Keratinocyte (primary cell): ENCODE results near the gene GNAL. TPM values are rescaled to one million over a fixed set of nuclear protein-coding genes. Genes with fewer than 3 reads are reported as not detected.

Experiments
- DNase-seq: peaks from one replicate; pipeline ENCODE4 v3.0.0-alpha.2; 2011; ENCODE audit warnings: low read depth, missing footprints, low spot score
- FAIRE-seq: peaks from 2 replicates; lab custom pipeline; 2011; peaks lifted over from hg19 to GRCh38; lab: Jason Lieb, UNC
- H2AFZ ChIP-seq: 2 replicates; pipeline ENCODE4 v1.6.0; 2012; ENCODE audit warnings: low read length, control low read depth, inconsistent platforms; ENCODE audit not compliant: control insufficient read depth
- H3K27ac ChIP-seq: 2 replicates; pipeline ENCODE4 v1.5.1; 2011; ENCODE audit warnings: low read length; ENCODE audit not compliant: control insufficient read depth, insufficient read depth
- H3K27me3 ChIP-seq: 3 replicates; pipeline ENCODE4 v1.6.0; 2011; ENCODE audit warnings: low read length; ENCODE audit not compliant: control insufficient read depth, insufficient read depth; ENCODE audit errors: extremely low read depth
- H3K36me3 ChIP-seq, 2 experiments: 2 replicates in 1 of 2; 3 replicates in 1 of 2; pipeline ENCODE4 v1.5.1; 2011; ENCODE audit warnings: low read length in 2 of 2, mild to moderate bottlenecking in 1 of 2; ENCODE audit not compliant: control insufficient read depth in 2 of 2, insufficient read depth in 2 of 2; ENCODE audit errors: extremely low read depth in 1 of 2
- H3K4me1 ChIP-seq: 3 replicates; pipeline ENCODE4 v1.5.1; 2011; ENCODE audit warnings: low read length; ENCODE audit not compliant: control insufficient read depth, insufficient read depth; ENCODE audit errors: extremely low read depth
- H3K4me2 ChIP-seq: 3 replicates; pipeline ENCODE4 v1.6.0; 2011; ENCODE audit warnings: low read depth, low read length; ENCODE audit not compliant: control insufficient read depth, insufficient read depth; ENCODE audit errors: extremely low read depth
- H3K4me3 ChIP-seq, 3 experiments: fragments of 200-600 bp in 1 of 3; sonication (generic) in 1 of 3; 2 replicates in 2 of 3; 3 replicates in 1 of 3; pipeline ENCODE4 v1.5.1; 2011 to 2016; ENCODE audit warnings: low read length in 3 of 3, mild to moderate bottlenecking in 3 of 3, control low read depth in 2 of 3, inconsistent platforms in 1 of 3, low read depth in 1 of 3, mixed read lengths in 1 of 3, mixed run types in 1 of 3, moderate library complexity in 1 of 3; ENCODE audit not compliant: control insufficient read depth in 2 of 3, insufficient read depth in 2 of 3; ENCODE audit errors: extremely low read depth in 1 of 3
- H3K79me2 ChIP-seq: 2 replicates; pipeline ENCODE4 v1.6.0; 2012; ENCODE audit warnings: low read length; ENCODE audit not compliant: control insufficient read depth, insufficient read depth
- H3K9ac ChIP-seq: 3 replicates; pipeline ENCODE4 v1.6.0; 2011; ENCODE audit warnings: low read length; ENCODE audit not compliant: control insufficient read depth, insufficient read depth; ENCODE audit errors: extremely low read depth
- H3K9me1 ChIP-seq: 3 replicates; pipeline ENCODE4 v1.6.0; 2011; ENCODE audit warnings: low read length; ENCODE audit not compliant: control insufficient read depth, insufficient read depth; ENCODE audit errors: extremely low read depth
- H3K9me3 ChIP-seq: 2 replicates; pipeline ENCODE4 v1.5.1; 2012; ENCODE audit warnings: low read depth, low read length; ENCODE audit not compliant: control insufficient read depth
- H4K20me1 ChIP-seq: 3 replicates; pipeline ENCODE4 v1.6.0; 2011; ENCODE audit warnings: low read length; ENCODE audit not compliant: control insufficient read depth, insufficient read depth; ENCODE audit errors: extremely low read depth
- EZH2 ChIP-seq: IDR thresholded peaks from one replicate; pipeline ENCODE4 v1.6.1; 2012; ENCODE audit warnings: inconsistent platforms, mild to moderate bottlenecking, low read length, moderate library complexity
- dilution Hi-C: fragments of 300-500 bp; cut with MboI; formaldehyde crosslinking; loops from one replicate; pipeline ENCODE4 v1.7.0; 2020; ENCODE audit warnings: low sequenced_read_pairs; ENCODE audit not compliant: extremely low pct_ligation_motif_present
- polyA plus RNA-seq, 5 experiments: library from polyadenylated mRNA; depleted of rRNA in 3 of 5; stranded (reverse) in 3 of 5; stranded (forward) in 1 of 5; unstranded in 1 of 5; fragments of >200 nt; gene quantifications; 1 replicate in 1 of 5; 2 replicates in 3 of 5; 3 replicates in 1 of 5; pipeline versions ENCODE4 v1.2.1 to v1.2.3, GENCODE V29; 2011 to 2012; ENCODE audit warnings: missing spikeins in 2 of 5, low read depth in 1 of 5, low replicate concordance in 1 of 5
- TF ChIP-seq, protein P1 (sequence below), 3 experiments: IDR thresholded peaks in 1 of 3; conservative IDR thresholded peaks in 1 of 3; optimal IDR thresholded peaks in 1 of 3; 2 replicates in 2 of 3; 3 replicates in 1 of 3; pipeline versions ENCODE3 to v1.5.1; 2011; ENCODE audit warnings: low read length in 3 of 3, mild to moderate bottlenecking in 3 of 3, moderate library complexity in 2 of 3, control low read depth in 1 of 3, inconsistent platforms in 1 of 3; ENCODE audit not compliant: insufficient read depth in 2 of 3; ENCODE audit errors: extremely low read depth in 1 of 3

GNAL gene
- polyA plus RNA-seq, 1 donor (not counting 4 experiments of a cell fraction or from before 2014, with no cell fraction given): 30.0 TPM

DNA sequence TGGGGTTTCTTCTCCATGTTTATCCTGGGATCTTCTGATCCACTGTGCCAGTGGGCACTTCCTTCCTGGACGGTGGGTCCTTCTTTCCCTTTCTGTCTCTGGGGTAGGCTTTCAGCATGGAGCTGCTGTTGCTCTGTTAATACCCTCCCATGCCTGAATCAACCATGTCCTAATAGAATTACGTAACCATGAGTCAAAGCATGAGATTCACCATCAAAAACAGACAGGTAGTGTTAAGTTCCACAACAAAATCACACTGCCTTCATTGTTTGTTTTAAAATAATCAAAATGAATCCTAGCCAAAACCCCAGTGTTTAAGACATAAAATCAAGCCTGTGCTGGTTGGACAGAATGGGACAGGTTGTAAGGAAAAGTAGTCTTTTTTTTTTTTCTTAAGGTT lies 37.5 kb downstream of the GNAL start:
- H3K27ac ChIP-seq: peak overlapping the region; percentile 30
- no peaks in the 10 kb centered on the region for H3K79me2 ChIP-seq
- no peak overlapping the region for H2AFZ ChIP-seq
- H3K27me3 ChIP-seq: no peaks in the 10 kb centered on the region
- H3K4me3 ChIP-seq: no peak overlapping the region
- H3K9me3 ChIP-seq: no peaks in the 10 kb centered on the region
- dilution Hi-C loops: no loop called here
- DNase-seq (peak; percentile 1), FAIRE-seq (peak; percentile 9)
- H3K9me1 ChIP-seq: no peaks in the 10 kb centered on the region
- no peaks in the 10 kb centered on the region for H3K36me3 ChIP-seq
- TF ChIP-seq, protein P1, sequence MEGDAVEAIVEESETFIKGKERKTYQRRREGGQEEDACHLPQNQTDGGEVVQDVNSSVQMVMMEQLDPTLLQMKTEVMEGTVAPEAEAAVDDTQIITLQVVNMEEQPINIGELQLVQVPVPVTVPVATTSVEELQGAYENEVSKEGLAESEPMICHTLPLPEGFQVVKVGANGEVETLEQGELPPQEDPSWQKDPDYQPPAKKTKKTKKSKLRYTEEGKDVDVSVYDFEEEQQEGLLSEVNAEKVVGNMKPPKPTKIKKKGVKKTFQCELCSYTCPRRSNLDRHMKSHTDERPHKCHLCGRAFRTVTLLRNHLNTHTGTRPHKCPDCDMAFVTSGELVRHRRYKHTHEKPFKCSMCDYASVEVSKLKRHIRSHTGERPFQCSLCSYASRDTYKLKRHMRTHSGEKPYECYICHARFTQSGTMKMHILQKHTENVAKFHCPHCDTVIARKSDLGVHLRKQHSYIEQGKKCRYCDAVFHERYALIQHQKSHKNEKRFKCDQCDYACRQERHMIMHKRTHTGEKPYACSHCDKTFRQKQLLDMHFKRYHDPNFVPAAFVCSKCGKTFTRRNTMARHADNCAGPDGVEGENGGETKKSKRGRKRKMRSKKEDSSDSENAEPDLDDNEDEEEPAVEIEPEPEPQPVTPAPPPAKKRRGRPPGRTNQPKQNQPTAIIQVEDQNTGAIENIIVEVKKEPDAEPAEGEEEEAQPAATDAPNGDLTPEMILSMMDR (optimal IDR thresholded peaks at IDR 0.05 in 1 of 3, IDR thresholded peaks at IDR 0.05 in 1 of 3, conservative IDR thresholded peaks at IDR 0.05 in 1 of 3; ENCODE audit: extremely low read depth in 1 of 3, insufficient read depth in 2 of 3, low read length in 3 of 3): no peak
- TF ChIP-seq EZH2: no peak
- H4K20me1 ChIP-seq: no peaks in the 10 kb centered on the region
- no peak overlapping the region for H3K9ac ChIP-seq
- peaks cover 18% of the 10 kb centered on the region for H3K4me1 ChIP-seq
- peak overlapping the region; percentile 11 for H3K4me2 ChIP-seq

GRCh38 chr18:11728249-11728648 lies 39.2 kb downstream of the GNAL start:
- dilution Hi-C loops: no loop called here
- Histone ChIP-seq H3K36me3 (no peaks in the 10 kb centered on the region), H3K79me2 (no peaks in the 10 kb centered on the region), H3K9ac (no peak overlapping the region), H3K27me3 (no peaks in the 10 kb centered on the region), H3K9me1 (no peaks in the 10 kb centered on the region), H3K4me2 (no peak overlapping the region), H3K9me3 (no peaks in the 10 kb centered on the region), H3K4me3 (no peak overlapping the region), H3K27ac (no peak overlapping the region), H3K4me1 (peaks cover 20% of the 10 kb centered on the region), H2AFZ (no peak overlapping the region), H4K20me1 (no peaks in the 10 kb centered on the region)
- DNase-seq (no peak), FAIRE-seq (peak; percentile 26)
- no peak for TF ChIP-seq EZH2
- TF ChIP-seq, protein P1 (optimal IDR thresholded peaks at IDR 0.05 in 1 of 3, IDR thresholded peaks at IDR 0.05 in 1 of 3, conservative IDR thresholded peaks at IDR 0.05 in 1 of 3; ENCODE audit: extremely low read depth in 1 of 3, insufficient read depth in 2 of 3, low read length in 3 of 3): peak; percentile 36 to 68 (median 46)
